Epithelial cell of proximal tubule (primary cell): ENCODE measurements around the gene NECTIN3. TPM values are rescaled to one million over a fixed set of nuclear protein-coding genes. Genes with fewer than 3 reads are reported as not detected.

ENCODE experiments used
- DNase-seq: peaks from one replicate; pipeline ENCODE4 v3.0.0-alpha.2; 2011; ENCODE audit warnings: low read depth
- H3K4me3 ChIP-seq: 2 replicates; pipeline ENCODE4 v1.5.1; 2011; ENCODE audit warnings: low read depth, mild to moderate bottlenecking, low read length
- total RNA-seq: library from RNA; depleted of rRNA; stranded (reverse); fragments of >200 nt; gene quantifications from 2 replicates; pipeline ENCODE4 v1.2.3, GENCODE V29; 2015
- TF ChIP-seq, protein P1 (sequence below): conservative IDR thresholded peaks from 2 replicates; pipeline ENCODE4 v1.5.1; 2012; ENCODE audit warnings: low read depth, mild to moderate bottlenecking, low read length

Gene NECTIN3, protein sequence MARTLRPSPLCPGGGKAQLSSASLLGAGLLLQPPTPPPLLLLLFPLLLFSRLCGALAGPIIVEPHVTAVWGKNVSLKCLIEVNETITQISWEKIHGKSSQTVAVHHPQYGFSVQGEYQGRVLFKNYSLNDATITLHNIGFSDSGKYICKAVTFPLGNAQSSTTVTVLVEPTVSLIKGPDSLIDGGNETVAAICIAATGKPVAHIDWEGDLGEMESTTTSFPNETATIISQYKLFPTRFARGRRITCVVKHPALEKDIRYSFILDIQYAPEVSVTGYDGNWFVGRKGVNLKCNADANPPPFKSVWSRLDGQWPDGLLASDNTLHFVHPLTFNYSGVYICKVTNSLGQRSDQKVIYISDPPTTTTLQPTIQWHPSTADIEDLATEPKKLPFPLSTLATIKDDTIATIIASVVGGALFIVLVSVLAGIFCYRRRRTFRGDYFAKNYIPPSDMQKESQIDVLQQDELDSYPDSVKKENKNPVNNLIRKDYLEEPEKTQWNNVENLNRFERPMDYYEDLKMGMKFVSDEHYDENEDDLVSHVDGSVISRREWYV
- total RNA-seq: 30.1 and 33.7 TPM in 2 replicates

DNA sequence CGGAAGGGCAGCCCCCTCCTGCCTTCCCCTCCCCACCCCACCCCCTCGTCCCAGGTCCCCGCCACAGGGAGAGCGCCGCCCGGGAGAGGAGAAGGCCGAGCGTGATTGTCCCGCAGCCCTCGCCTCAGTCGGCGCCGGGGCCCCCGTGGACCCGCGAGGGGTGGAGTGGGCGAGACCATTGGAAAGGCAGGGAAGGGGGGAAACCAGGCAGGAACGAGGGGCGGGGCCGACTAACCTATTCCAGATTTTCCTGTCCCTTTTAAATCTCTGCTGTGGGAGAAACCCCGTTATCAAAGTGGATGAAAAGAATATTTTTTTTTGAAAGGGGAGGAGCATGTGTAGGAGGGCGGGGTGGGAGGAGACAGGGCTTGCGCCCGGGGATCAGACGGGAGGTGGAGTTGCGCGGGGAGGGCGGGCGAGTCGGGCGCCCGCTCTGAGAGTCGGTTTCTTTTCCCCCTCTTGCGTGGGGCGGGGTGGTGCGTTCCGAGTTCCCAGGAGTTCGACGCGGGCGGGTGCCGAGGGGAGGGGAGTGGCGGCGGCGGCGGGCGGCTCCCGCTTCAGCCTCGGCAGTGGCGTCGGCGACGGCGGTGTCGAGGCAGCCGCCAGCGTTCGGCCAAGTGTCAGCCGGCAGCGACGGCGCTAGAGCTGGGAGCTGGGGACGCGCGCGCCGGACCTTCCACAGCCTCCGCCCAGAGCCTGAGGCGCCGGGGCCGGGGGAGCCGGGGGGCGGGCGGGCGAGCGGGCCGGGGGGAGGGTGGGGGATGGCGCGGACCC is at the start of gene NECTIN3:
Gene NECTIN3 (plus strand): TSS at position 560 of the 774 bp plus-strand sequence. CDS start 202 bp downstream, at position 762.
- TF ChIP-seq, protein P1, sequence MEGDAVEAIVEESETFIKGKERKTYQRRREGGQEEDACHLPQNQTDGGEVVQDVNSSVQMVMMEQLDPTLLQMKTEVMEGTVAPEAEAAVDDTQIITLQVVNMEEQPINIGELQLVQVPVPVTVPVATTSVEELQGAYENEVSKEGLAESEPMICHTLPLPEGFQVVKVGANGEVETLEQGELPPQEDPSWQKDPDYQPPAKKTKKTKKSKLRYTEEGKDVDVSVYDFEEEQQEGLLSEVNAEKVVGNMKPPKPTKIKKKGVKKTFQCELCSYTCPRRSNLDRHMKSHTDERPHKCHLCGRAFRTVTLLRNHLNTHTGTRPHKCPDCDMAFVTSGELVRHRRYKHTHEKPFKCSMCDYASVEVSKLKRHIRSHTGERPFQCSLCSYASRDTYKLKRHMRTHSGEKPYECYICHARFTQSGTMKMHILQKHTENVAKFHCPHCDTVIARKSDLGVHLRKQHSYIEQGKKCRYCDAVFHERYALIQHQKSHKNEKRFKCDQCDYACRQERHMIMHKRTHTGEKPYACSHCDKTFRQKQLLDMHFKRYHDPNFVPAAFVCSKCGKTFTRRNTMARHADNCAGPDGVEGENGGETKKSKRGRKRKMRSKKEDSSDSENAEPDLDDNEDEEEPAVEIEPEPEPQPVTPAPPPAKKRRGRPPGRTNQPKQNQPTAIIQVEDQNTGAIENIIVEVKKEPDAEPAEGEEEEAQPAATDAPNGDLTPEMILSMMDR: no peak
- peak within 1 kb of the TSS; percentile 75 for H3K4me3 ChIP-seq
- DNase-seq: peak; percentile 95

DNA sequence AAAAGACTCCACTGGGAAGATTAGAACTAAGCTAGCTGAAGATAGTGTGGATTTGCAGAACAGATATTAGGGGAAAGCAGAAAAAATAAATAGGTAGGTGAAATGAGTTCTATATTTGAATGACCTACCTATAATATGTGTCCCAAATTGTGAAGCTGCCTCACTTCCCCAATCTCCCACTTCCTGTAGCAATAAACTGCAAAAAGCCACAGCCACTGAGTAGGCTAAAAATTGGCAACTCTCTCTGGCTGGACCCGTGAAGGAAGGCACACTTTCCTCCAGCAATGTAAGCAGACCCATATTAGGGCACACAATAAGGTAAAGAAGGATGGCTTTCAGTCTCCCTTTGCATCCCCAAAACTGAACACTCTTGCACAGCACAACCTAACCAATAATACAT is 43.7 kb upstream of the NECTIN3 start:
- no peak overlapping the region for H3K4me3 ChIP-seq
- DNase-seq: no peak
- TF ChIP-seq, protein P1: no peak

DNA sequence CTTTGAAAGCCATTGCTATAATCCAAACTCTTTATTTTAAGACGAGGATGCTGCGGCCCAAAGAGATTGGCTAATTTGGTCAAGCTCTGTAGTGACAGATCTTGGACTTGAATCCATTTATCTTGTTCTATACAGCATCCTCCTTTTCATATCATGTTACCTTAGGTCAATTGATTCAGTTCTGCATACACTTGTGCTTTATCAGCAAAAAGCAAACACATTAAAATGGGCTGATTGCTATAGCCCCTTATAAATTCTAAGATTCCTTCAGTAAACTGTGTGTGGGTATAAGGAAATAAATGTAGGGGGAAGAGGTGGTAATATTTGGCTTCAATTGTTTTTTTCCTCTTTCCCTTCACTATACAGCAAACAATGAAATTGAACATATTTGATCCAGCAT is 40.1 kb upstream of the NECTIN3 start:
- DNase-seq: no peak
- TF ChIP-seq, protein P1: no peak

DNA sequence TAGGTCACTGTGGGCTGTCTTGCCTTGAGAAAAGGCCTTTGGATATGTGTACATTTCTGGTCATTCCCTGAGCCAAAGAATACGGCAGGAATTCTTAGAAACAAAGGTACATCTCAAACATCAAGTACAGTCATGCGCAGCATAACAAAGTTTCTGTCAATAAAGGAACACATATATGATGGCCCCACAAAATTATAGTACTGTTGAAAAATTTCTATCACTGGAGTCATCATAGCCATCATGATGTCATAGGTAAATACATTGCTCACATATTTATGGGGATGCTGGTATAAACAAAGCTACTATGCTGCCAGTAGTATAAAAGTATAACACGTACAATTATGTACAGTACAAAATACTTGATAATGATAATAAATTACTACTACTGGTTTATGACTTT is 38.9 kb upstream of the NECTIN3 start:
- TF ChIP-seq, protein P1: no peak
- no peak overlapping the region for H3K4me3 ChIP-seq
- DNase-seq: no peak

More for the DNA sequence above, 40.1 kb upstream of the NECTIN3 start:
- H3K4me3 ChIP-seq: no peak overlapping the region

DNA sequence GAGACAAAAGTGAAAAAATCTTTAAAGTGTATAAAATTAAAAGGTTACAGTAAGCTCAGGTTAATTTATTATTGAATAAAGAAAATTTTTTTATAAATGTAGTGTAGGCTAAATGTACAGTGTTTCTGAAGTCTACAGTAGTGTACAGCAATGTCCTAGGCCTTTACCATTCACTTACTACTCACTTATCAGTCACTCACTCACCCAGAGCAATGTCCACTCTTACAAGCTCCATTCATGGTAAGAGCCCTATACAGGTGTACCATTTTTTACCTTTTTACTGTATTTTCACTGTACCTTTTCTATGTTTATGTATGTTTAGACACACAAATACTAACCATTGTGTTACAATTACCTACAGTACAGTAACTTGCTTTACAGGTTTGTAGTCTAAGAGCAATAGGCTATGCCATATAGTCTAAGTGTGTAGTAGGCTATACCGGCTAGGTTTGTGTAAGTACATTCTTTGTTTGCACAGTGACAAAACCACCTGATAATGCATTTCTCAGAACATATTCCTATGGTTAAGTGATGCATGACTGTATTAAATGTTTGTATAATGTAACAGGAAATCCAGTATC is 38.1 kb upstream of the NECTIN3 start:
- DNase-seq: no peak
- H3K4me3 ChIP-seq: no peak overlapping the region
- TF ChIP-seq, protein P1: no peak

DNA sequence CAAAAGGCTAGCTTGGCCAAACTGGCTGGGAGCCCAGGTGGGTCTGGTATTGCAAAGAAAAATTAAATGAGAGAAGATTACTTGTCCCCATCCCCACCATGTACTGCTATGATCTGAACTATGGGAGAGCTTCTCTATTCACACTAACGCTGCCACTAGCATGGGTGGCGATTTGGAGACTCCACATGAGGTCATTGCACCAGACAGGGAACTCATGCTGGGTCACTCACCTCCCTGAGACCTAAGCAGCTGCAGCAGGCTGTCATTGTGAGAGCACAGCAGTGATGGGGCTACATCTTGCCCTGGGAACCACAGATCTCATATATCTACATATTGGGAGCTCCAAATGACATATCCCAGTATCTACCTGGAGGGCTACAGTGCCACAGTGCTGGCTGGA is 36.3 kb upstream of the NECTIN3 start:
- TF ChIP-seq, protein P1: no peak
- no peak for DNase-seq
- H3K4me3 ChIP-seq: no peak overlapping the region
